Lung (tissue), 12 donors: ENCODE data around the gene PABPN1L. TPM values are rescaled to one million over a fixed set of nuclear protein-coding genes. Genes with fewer than 3 reads are reported as not detected.

Source experiments
- ATAC-seq: fragments of 200-7000 bp; cut with Tn5 transposase; one replicate; pipeline ENCODE4 v1.9.1; 2020; ENCODE audit warnings: moderate number of reproducible peaks; ENCODE audit not compliant: insufficient read depth, low FRiP score
- DNase-seq, 3 donors: peaks; one replicate each; pipeline ENCODE4 v3.0.0-alpha.2; 2013 to 2017
- H3K27ac ChIP-seq, 2 donors: one replicate each; pipeline ENCODE4 v1.5.1; 2013; ENCODE audit warnings: mild to moderate bottlenecking in 2 of 2, moderate library complexity in 2 of 2, control low read depth in 1 of 2, inconsistent platforms in 1 of 2, low read depth in 1 of 2, low read length in 1 of 2
- H3K27me3 ChIP-seq, 3 donors: one replicate each; pipeline ENCODE4 v1.5.1; 2013; ENCODE audit warnings: low read length in 2 of 3; ENCODE audit not compliant: control insufficient read depth in 3 of 3, insufficient read depth in 3 of 3
- H3K36me3 ChIP-seq, 4 donors: one replicate each; pipeline ENCODE4 v1.5.1; 2013; ENCODE audit warnings: low read length in 4 of 4, mild to moderate bottlenecking in 1 of 4, moderate library complexity in 1 of 4; ENCODE audit not compliant: control insufficient read depth in 4 of 4, insufficient read depth in 4 of 4
- H3K4me1 ChIP-seq, 5 donors: one replicate each; pipeline ENCODE4 v1.5.1; 2013; ENCODE audit warnings: low read length in 5 of 5, mild to moderate bottlenecking in 2 of 5, moderate library complexity in 1 of 5; ENCODE audit not compliant: control insufficient read depth in 5 of 5, insufficient read depth in 5 of 5
- H3K4me3 ChIP-seq: one replicate; pipeline ENCODE4 v1.5.1; 2013; ENCODE audit warnings: mild to moderate bottlenecking, control low read depth, moderate library complexity
- H3K9ac ChIP-seq, 2 donors: one replicate each; pipeline ENCODE4 v1.5.1; 2013; ENCODE audit warnings: low read length in 2 of 2, control low read depth in 1 of 2; ENCODE audit not compliant: insufficient read depth in 1 of 2
- H3K9me3 ChIP-seq, 4 donors: one replicate each; pipeline ENCODE4 v1.5.1; 2013; ENCODE audit warnings: low read length in 3 of 4, mild to moderate bottlenecking in 1 of 4, moderate library complexity in 1 of 4; ENCODE audit not compliant: control insufficient read depth in 4 of 4, insufficient read depth in 3 of 4
- CTCF ChIP-seq: IDR thresholded peaks from 2 replicates; pipeline ENCODE4 v1.5.1; 2012; ENCODE audit warnings: mild to moderate bottlenecking; ENCODE audit errors: control extremely low read depth, extremely low read depth
- WGBS, 2 donors: extraction: QIAGEN DNeasy Blood & Tissue Kit; methylation state at CpG; one replicate each; pipeline ENCODE4 v1.1.7; 2013; 5-methylcytosine and 5-hydroxymethylcytosine counted together
- polyA plus RNA-seq, 2 donors: library from polyadenylated mRNA; stranded (reverse); fragments of 200-250 nt; gene quantifications; one replicate each; pipeline ENCODE4 v1.2.1, GENCODE V29; 2013
- total RNA-seq, 2 donors: library from RNA; depleted of rRNA in 1 of 2; stranded (reverse); fragments of >200 nt in 1 of 2; gene quantifications; one replicate each; pipeline ENCODE4 v1.2.1, GENCODE V29; 2014 to 2021
- donor health status: control.
- donor health status: control.
- donor health status: Bipolar disorder and iron deficiency.
- donor health status: healthy.
- donor health status: DM: yes; HTN: yes; CAD: no.

The PABPN1L gene
- total and polyA plus RNA-seq, 4 donors, result 0.03 to 0.22 TPM; not detected in 2

GRCh38 chr16:88835818-88836217 is 30.6 kb downstream of the PABPN1L start:
- no peak for ATAC-seq
- WGBS, 2 donors, result 90 to 97% methylated on average over 33 of the region's 33 CpGs
- DNase-seq, result no peak
- Histone ChIP-seq H3K9me3 (no peaks in the 10 kb centered on the region), H3K4me3 (no peak overlapping the region), H3K9ac (no peak overlapping the region), H3K36me3 (peaks cover 0 to 47% (median 9%) of the 10 kb centered on the region in 4 donors), H3K4me1 (peaks cover 0 to 2% (median 0%) of the 10 kb centered on the region in 5 donors), H3K27me3 (no peaks in the 10 kb centered on the region), H3K27ac (no peak overlapping the region)
- no peak for TF ChIP-seq CTCF

GRCh38 chr16:88835383-88835782 is 31.1 kb downstream of the PABPN1L start:
- no peaks in the 10 kb centered on the region for H3K27me3 ChIP-seq
- ATAC-seq, result no peak

GRCh38 chr16:88834670-88835069 is 31.8 kb downstream of the PABPN1L start:
- 89 to 93% methylated on average over 12 to 13 of the region's 13 CpGs for WGBS, 2 donors
- DNase-seq (no peak), ATAC-seq (no peak)
- Histone ChIP-seq H3K36me3 (peaks cover 0 to 39% (median 6%) of the 10 kb centered on the region in 4 donors), H3K27ac (no peak overlapping the region), H3K9me3 (no peaks in the 10 kb centered on the region), H3K27me3 (no peaks in the 10 kb centered on the region), H3K9ac (no peak overlapping the region), H3K4me1 (peaks cover 0 to 13% (median 0%) of the 10 kb centered on the region in 5 donors), H3K4me3 (no peak overlapping the region)
- TF ChIP-seq CTCF, result no peak

More at GRCh38 chr16:88835383-88835782, 31.1 kb downstream of the PABPN1L start:
- H3K9ac ChIP-seq, result no peak overlapping the region
- H3K27ac ChIP-seq, result no peak overlapping the region
- peaks cover 0 to 6% (median 0%) of the 10 kb centered on the region in 5 donors for H3K4me1 ChIP-seq
- 88 to 89% methylated on average over 11 of the region's 11 CpGs for WGBS, 2 donors
- peaks cover 0 to 45% (median 9%) of the 10 kb centered on the region in 4 donors for H3K36me3 ChIP-seq
- no peak for DNase-seq
- H3K4me3 ChIP-seq, result no peak overlapping the region
- TF ChIP-seq CTCF, result no peak
- no peaks in the 10 kb centered on the region for H3K9me3 ChIP-seq

- Histone ChIP-seq H3K27ac (no peak overlapping the region), H3K36me3 (peaks cover 0 to 40% (median under 1%) of the 10 kb centered on the region in 4 donors), H3K27me3 (no peaks in the 10 kb centered on the region), H3K9me3 (no peaks in the 10 kb centered on the region), H3K9ac (no peak overlapping the region), H3K4me3 (no peak overlapping the region), H3K4me1 (peaks cover 0 to 28% (median 0%) of the 10 kb centered on the region in 5 donors)
- no peak for TF ChIP-seq CTCF
- 94 to 98% methylated on average over 12 to 13 of the region's 13 CpGs for WGBS, 2 donors
- ATAC-seq (no peak), DNase-seq (no peak)
Measured at GRCh38 chr16:88833086-88833485, 33.4 kb downstream of the PABPN1L start.
